Activated gamma-delta T cell (primary cell): ENCODE results near the gene SLC6A3.
"Not testable (repeated sequence)": the region's sequence is repeated elsewhere in the genome, so short reads cannot be mapped to it uniquely, and the experiment has no call there.

Experiments used
- DNase-seq: peaks from one replicate; lab custom pipeline; 2025; lab: John Stamatoyannopoulos, UW

SLC6A3 gene

GRCh38 chr5:1442222-1443145 is 2.8 kb downstream of the SLC6A3 start:
- DNase-seq: no peak

- no peak for DNase-seq
These were observed 3.9 kb downstream of the SLC6A3 start for GRCh38 chr5:1441166-1441865.

DNA sequence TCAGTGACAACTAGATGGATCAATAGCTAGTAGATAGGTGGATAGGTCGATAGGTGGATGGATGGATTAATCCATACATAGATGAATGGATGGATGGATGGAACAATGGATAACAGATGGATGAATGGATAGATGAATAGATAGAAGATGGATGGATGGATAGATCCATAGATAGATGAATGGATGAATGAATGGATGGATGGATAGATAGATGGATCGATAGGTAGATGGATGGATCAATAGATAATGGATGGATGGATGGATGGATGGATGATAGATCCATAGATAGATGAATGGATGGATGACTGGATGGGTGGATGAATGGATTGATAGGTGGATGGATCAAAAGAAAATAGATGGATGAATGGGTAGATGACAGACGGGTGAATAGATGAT is 5.1 kb downstream of the SLC6A3 start:
- no peak for DNase-seq

- no peak for DNase-seq
These were observed 5.7 kb downstream of the SLC6A3 start for GRCh38 chr5:1439388-1440097.

DNA sequence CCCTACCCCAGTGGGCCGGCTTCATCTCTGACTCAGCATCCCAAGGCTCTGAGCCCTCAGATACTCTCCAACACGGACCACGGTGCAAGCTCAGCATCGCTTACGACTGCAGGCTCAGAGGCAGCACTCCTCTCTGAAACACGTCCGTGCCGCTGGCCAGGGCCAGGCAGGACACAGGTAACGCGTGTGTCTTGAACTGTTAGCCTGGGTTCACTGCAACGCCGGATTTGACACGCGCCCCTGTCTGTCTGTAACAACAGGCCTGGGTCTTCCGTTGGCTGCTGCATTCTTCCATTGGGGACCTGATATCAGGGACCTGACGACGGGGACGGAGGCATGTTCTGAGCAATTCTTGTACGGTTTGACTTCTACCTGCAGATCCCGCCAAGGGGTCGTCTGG is 6.4 kb downstream of the SLC6A3 start:
- no peak for DNase-seq

- no peak for DNase-seq
These were observed 7.2 kb downstream of the SLC6A3 start for GRCh38 chr5:1437876-1438559.

DNA sequence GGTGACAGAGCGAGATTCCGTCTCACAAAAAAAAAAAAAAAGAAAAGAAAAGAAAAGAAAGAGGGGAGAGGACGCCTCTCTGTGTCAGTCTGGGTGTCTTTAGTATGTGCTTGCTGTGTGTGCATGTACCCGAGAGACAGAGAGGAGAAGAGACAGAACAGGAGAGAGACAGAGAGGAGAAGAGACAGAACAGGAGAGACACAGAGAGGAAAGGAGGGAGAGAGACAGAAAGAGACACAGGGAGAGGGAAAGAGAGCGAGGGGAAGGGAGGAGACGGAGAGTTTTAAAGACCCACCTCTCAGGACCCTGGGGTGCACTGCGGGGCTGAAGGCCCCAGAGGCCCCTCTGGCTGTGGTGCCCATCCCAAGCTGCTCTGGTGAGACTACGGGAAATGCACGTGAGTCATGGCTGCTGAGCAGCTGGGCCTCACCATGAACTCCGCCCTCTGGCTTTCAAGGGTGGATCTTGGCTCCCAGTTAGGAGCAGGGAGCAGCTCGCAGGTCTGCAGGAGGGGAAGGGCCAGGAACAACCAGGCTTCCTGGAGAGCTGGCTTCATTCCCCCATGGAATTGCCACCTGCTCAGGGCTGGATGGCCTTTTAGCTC is 7.9 kb downstream of the SLC6A3 start:
- no peak for DNase-seq

DNA sequence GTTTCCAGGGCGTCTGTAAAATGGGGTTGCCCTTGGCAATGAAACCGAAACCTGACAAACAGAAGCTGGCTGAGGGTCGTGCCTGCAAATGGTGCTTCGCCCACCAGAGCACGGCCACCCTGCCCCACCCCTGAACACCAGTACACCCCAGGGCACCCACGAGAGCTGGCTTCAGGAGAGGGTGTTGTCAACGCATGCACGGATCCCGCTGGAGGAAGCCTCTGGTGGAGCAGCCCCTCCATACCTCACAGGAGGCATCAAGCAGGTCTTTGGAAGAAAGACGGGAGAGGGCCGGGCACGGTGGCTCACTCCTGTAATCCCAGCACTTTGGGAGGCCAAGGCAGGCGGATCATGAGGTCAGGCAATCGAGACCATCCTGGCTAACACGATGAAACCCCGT is 8.6 kb downstream of the SLC6A3 start:
- no peak for DNase-seq

DNA sequence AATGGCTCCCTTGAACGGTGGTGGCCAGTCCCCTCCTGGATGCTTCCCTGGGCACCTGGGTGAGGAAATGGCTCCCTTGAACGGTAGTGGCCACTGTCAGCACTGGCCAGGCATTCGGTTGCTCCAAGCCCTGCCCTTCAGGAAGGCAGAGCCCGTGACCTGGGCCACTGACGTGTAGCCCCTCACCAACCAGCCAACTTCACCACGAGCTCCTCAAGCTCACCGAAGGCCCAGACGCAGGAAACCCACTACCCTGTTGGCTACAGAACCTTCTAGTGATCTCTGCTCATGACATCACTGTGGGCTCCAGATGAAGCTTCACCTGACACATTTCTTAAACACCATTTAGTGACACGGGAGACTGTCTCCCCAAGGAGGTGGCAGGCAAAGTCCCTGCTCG is 9.2 kb downstream of the SLC6A3 start:
- no peak for DNase-seq

- no peak for DNase-seq
These were observed 9.9 kb downstream of the SLC6A3 start for GRCh38 chr5:1435369-1435768.

DNA sequence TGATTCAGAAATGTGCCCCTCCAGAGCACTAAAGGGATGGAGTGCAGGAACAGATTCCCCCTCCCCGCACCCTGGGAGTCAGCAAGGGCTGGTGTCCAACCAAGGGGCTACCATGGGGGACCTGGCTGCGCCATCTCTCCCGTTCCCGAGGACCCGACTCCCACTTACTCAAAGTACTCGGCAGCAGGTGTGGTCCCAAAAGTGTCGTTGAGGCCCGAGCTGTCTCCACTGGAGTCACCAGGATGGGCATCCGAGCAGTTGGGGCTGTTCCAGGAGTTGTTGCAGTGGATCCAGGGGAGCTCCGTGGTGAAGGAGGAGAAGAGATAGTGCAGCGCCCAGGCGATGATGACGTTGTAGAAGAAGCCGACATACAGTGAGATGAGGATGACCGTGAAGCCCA is 12.9 kb downstream of the SLC6A3 start:
- no peak for DNase-seq

- DNase-seq: no peak
These were observed 13.3 kb downstream of the SLC6A3 start for GRCh38 chr5:1431896-1432295.

DNA sequence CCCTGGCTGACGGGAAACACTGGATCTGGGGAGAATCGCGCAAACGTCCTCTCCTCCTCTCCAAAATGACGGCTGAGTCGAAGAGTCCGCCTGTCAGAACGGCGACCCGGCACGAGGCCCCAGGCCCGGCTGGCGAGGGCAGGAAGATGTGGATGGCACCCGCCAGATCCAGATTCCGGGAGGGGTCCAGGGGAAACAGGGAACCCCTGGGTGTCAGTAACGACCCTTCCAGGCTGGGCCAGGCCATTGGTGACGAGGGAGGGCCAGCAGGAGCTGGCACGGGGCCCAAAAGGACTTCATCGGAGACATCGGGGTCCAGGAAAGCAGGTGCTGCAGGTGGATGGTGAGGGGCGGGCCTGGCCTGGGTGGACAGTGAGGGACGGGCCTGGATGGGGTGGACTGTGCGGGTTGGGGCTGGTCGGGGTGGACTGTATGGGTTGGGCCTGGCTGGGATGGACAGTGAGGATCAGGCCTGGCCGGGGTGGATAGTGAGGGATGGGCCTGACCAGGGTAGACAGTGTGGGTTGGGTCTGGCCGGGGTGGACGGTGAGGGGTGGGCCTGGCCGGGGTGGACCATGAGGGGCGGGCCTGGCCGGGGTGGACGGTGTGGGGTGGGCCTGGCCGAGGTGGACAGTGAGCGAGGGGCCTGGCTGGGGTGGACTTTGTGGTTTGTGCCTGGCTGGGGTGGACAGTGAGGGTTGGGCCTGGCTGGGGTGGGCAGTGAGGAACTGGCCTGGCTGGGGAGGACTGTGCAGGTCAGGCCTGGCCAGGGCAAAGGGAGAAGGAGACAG is 14.0 kb downstream of the SLC6A3 start:
- no peak for DNase-seq

DNA sequence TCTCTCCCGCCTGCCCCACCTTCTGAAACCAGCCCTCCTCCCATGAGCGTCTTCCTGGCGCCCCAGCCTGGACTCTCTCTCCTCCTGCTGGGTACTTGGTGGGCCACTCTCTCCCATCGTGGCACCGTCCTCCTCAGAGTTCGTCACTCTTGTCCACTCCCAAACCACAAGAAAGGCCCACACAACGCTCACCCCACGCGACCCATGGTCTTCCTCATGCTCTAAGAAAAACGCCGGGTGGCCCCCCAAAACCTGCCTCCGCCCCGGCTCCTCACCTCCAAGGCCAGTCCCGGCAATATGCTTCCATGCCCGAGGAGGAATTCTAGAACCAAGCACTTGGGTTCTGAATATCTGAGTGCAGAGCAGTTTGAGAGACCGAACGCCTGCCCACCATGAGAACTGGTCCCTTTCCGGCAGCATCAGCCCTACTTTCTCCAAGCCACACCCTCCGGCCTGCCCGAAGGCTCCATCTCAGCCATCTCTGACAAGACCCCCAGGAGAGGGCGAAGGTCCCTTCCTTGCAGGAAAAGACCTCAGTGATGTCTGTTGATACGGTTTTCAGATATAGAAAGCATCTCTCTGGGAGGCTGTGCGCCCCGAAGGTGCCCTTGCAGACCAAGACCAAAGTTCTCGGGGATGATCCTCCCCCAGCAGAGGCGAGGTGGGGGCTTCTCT is 15.0 kb downstream of the SLC6A3 start:
- no peak for DNase-seq

GRCh38 chr5:1429496-1429895 is 15.7 kb downstream of the SLC6A3 start:
- no peak for DNase-seq

GRCh38 chr5:1429066-1429465 is 16.2 kb downstream of the SLC6A3 start:
- DNase-seq: no peak

DNA sequence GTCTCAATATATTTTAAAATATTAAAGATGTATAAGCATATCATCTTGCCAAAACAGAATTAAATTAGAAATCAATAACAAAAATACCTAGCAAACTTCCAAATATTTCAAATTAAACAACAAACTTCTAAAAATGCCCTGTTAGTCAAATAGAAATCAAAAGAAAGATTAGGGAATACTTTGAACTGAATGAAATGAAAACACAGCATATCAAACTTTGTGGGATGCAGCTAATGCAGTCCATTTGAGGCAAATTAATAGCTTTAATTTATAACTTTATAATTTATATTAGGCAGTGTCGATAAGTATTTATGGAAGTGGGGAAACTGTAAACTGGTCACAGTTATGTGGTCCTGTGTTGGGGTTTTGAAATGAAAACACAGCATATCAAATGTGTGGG is 17.1 kb downstream of the SLC6A3 start:
- DNase-seq: no peak

DNA sequence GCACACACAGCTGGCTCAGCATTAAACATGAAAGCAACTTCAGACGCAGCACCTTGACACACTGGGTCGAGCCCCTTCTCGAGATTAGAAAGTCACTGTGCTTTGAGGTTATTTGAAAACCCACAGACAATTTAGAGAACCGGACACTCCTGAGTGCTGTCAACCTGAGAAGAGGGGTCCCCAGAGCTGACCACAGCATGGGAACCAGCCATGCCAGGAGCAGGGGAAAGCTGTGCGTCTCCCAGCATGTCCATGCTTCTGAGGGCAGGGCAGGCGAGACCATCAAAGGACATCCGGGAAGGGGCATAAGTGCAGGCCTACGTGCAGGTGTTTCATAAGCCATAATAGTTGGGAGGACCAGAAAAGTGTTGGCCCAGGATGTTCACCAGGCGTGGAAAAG is 20.5 kb downstream of the SLC6A3 start:
- no peak for DNase-seq

GRCh38 chr5:1423901-1424603 is 21.2 kb downstream of the SLC6A3 start:
- no peak for DNase-seq

GRCh38 chr5:1422522-1422921 is 22.7 kb downstream of the SLC6A3 start:
- not testable (repeated sequence) for DNase-seq
